ENCODE measurements around the gene HSF2BP.

The HSF2BP gene

GRCh38 chr21:43632373-43632905, 26.8 kb downstream of the HSF2BP start:
- no peak for TF ChIP-seq CTCF (IDR thresholded peaks at IDR 0.05)

GRCh38 chr21:43631411-43632107, 27.7 kb downstream of the HSF2BP start:
- no peak for TF ChIP-seq CTCF (IDR thresholded peaks at IDR 0.05)

- TF ChIP-seq CTCF (IDR thresholded peaks at IDR 0.05) = no peak
These were observed 31.8 kb downstream of the HSF2BP start for GRCh38 chr21:43627527-43627926.

GRCh38 chr21:43626390-43626789, 32.9 kb downstream of the HSF2BP start:
- TF ChIP-seq CTCF (IDR thresholded peaks at IDR 0.05) = no peak

GRCh38 chr21:43624339-43624738, 34.9 kb downstream of the HSF2BP start:
- no peak for TF ChIP-seq CTCF (IDR thresholded peaks at IDR 0.05)

- no peak for TF ChIP-seq CTCF (IDR thresholded peaks at IDR 0.05)
These were observed 35.7 kb downstream of the HSF2BP start for GRCh38 chr21:43623588-43623987.

GRCh38 chr21:43622796-43623195, 36.5 kb downstream of the HSF2BP start:
- TF ChIP-seq CTCF (IDR thresholded peaks at IDR 0.05) = no peak
